Measurements from ENCODE around the gene SGSM2. TPM values are rescaled to one million over a fixed set of nuclear protein-coding genes. Genes with fewer than 3 reads are reported as not detected.

Gene SGSM2
- total RNA-seq, 5 donors from 2014 or later (not counting 1 experiment from before 2014, with no cell fraction given) = 124 to 172 (median 160) TPM

DNA sequence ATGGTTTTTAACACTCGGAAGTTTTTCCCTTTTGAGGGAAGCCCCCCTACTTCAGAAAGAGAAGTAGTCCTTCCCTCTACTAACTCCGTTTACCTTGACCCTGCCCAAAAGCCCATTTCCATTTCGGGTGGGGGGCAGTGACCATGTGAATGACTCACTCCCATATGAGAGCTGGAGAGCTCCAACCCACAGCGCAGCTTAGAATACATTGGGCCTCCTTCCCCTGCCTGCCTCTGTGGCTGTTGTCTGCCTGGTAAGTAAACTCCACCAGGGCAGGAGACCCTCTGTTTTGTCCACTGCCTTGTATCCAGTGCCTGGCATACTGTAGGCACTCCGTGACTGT lies 985 bp downstream of the SGSM2 start:
- no peaks in the 10 kb centered on the region for H3K27me3 Mint-ChIP-seq
- H3K9me3 Mint-ChIP-seq = no peaks in the 10 kb centered on the region
- no peaks in the 10 kb centered on the region for H3K27me3 ChIP-seq (replicated peaks in 1 of 2; ENCODE audit: control insufficient read depth in 2 of 2, extremely low read depth in 1 of 2, insufficient read depth in 2 of 2, low read length in 1 of 2)
- H3K36me3 ChIP-seq (ENCODE audit: control insufficient read depth in 2 of 2, extremely low read depth in 1 of 2, insufficient read depth in 1 of 2, low read length in 1 of 2) = peaks cover 4 to 20% of the 10 kb centered on the region in 2 donors
- ChIA-PET POLR2A (interaction anchor here in 1 of 2 donors (0.6 kb wide), 1 partner anchor 128 kb away, joined by 3 read pairs; no protein-coding TSS in a partner anchor), CTCF (interaction anchor here in 1 of 2 donors (0.9 kb wide), 1 partner anchor 14 kb away, joined by 3 read pairs; no protein-coding TSS in a partner anchor)
- DNase-seq (peak in 2 of 35 experiments; percentile 13 to 14), ATAC-seq (replicated peaks in 1 of 4) (no peak)
- H3K27ac ChIP-seq (ENCODE audit: low read length) = peak overlapping the region; percentile 33
- WGBS (ENCODE audit: insufficient coverage) = 40% methylated on average over 4 of the region's 5 CpGs
- peaks cover 12 to 33% of the 10 kb centered on the region in 2 experiments for H3K4me1 ChIP-seq (ENCODE audit: control insufficient read depth in 1 of 2, extremely low read depth in 1 of 2, insufficient read depth in 2 of 2, low read length in 2 of 2)
- H3K4me3 ChIP-seq (ENCODE audit: control insufficient read depth in 1 of 2, extremely low read depth in 1 of 2, low read length in 1 of 2) = peak overlapping the region; percentile 78 to 83
- H3K4me3 Mint-ChIP-seq = peak overlapping the region; percentile 79 to 100 (median 85)
- H3K4me1 Mint-ChIP-seq = peaks cover 40 to 52% (median 43%) of the 10 kb centered on the region in 3 donors
- peak overlapping the region; percentile 66 to 80 for H3K27ac Mint-ChIP-seq
- H3K9me3 ChIP-seq = no peaks in the 10 kb centered on the region
- peaks cover 15% of the 10 kb centered on the region for H3K36me3 Mint-ChIP-seq

DNA sequence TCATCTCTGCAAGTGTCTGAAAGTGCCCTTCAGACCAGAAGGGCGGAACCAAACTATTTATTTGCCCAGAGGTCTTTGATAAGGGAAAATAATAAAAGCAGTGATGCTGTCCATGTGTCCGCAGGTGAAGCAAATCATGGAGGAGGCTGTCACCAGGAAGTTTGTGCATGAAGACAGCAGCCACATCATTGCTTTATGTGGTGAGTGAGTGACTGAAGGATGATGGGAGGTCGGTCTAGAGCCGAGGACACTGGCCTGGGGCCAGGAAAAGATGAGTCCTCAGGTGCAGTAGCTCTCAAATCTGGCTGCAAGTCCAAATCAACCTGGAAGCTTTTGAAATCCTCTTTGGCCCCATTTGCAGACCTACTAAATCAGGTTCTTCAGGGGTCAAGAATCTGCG lies 6.1 kb downstream of the SGSM2 start:
- no peak overlapping the region for H3K27ac ChIP-seq (ENCODE audit: low read length)
- ChIA-PET CTCF (no interaction called here), POLR2A (interaction anchor here in 1 of 2 donors (0.5 kb wide), 1 partner anchor 14 kb away, joined by 7 read pairs; no protein-coding TSS in a partner anchor)
- no peaks in the 10 kb centered on the region for H3K27me3 ChIP-seq (replicated peaks in 1 of 2; ENCODE audit: control insufficient read depth in 2 of 2, extremely low read depth in 1 of 2, insufficient read depth in 2 of 2, low read length in 1 of 2)
- H3K9me3 Mint-ChIP-seq = no peaks in the 10 kb centered on the region
- H3K4me3 Mint-ChIP-seq = no peak overlapping the region
- H3K36me3 Mint-ChIP-seq = peaks cover 13% of the 10 kb centered on the region
- H3K4me1 Mint-ChIP-seq = peaks cover 24 to 32% (median 27%) of the 10 kb centered on the region in 3 donors
- DNase-seq (peak in 2 of 35 experiments; percentile 22 to 35), ATAC-seq (replicated peaks in 1 of 4) (peak; percentile 36 to 81 (median 50))
- peak overlapping the region; percentile 61 to 62 for H3K27ac Mint-ChIP-seq
- H3K4me1 ChIP-seq (ENCODE audit: control insufficient read depth in 1 of 2, extremely low read depth in 1 of 2, insufficient read depth in 2 of 2, low read length in 2 of 2) = peaks cover 0 to 7% of the 10 kb centered on the region in 2 experiments
- H3K4me3 ChIP-seq (ENCODE audit: control insufficient read depth in 1 of 2, extremely low read depth in 1 of 2, low read length in 1 of 2) = no peak overlapping the region
- 20% methylated on average over 3 of the region's 5 CpGs for WGBS (ENCODE audit: insufficient coverage)
- H3K36me3 ChIP-seq (ENCODE audit: control insufficient read depth in 2 of 2, extremely low read depth in 1 of 2, insufficient read depth in 1 of 2, low read length in 1 of 2) = peaks cover 10 to 12% of the 10 kb centered on the region in 2 donors
- H3K9me3 ChIP-seq = no peaks in the 10 kb centered on the region
- no peaks in the 10 kb centered on the region for H3K27me3 Mint-ChIP-seq

DNA sequence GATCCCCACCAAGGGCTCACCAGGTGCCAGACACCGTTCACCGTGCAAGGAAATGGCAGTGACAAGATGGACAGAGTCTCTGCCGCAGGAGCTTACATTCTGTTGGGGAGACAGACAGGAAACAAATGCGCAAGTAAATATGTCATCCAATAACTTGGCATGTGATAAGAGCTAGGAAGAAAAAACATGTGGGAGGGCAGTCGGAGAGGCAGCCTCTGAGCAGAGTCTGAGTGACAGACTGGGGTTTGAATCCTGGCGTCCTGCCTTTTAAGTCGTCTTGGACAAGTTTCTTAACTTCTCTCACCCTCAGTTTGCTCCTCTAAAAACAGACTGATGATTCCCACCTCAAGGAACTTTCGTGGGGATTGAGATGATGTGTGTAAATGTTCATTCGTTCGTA lies 7.2 kb downstream of the SGSM2 start:
- Histone ChIP-seq H3K4me1 (ENCODE audit: control insufficient read depth in 1 of 2, extremely low read depth in 1 of 2, insufficient read depth in 2 of 2, low read length in 2 of 2) (no peaks in the 10 kb centered on the region), H3K27me3 (replicated peaks in 1 of 2; ENCODE audit: control insufficient read depth in 2 of 2, extremely low read depth in 1 of 2, insufficient read depth in 2 of 2, low read length in 1 of 2) (no peaks in the 10 kb centered on the region), H3K9me3 (no peaks in the 10 kb centered on the region), H3K4me3 (ENCODE audit: control insufficient read depth in 1 of 2, extremely low read depth in 1 of 2, low read length in 1 of 2) (no peak overlapping the region), H3K27ac (ENCODE audit: low read length) (no peak overlapping the region), H3K36me3 (ENCODE audit: control insufficient read depth in 2 of 2, extremely low read depth in 1 of 2, insufficient read depth in 1 of 2, low read length in 1 of 2) (peaks cover 10 to 12% of the 10 kb centered on the region in 2 donors)
- H3K36me3 Mint-ChIP-seq = peaks cover 14% of the 10 kb centered on the region
- no peak for ATAC-seq (replicated peaks in 1 of 4)
- peaks cover 20 to 22% (median 22%) of the 10 kb centered on the region in 3 donors for H3K4me1 Mint-ChIP-seq
- no peaks in the 10 kb centered on the region for H3K27me3 Mint-ChIP-seq
- no peak for DNase-seq
- WGBS (ENCODE audit: insufficient coverage) = 90% methylated on average over 8 of the region's 10 CpGs
- no peak overlapping the region for H3K4me3 Mint-ChIP-seq
- ChIA-PET CTCF (no interaction called here), POLR2A (no interaction called here)
- H3K9me3 Mint-ChIP-seq = no peaks in the 10 kb centered on the region
- peak overlapping the region in 1 of 2 donors; percentile 34 for H3K27ac Mint-ChIP-seq

DNA sequence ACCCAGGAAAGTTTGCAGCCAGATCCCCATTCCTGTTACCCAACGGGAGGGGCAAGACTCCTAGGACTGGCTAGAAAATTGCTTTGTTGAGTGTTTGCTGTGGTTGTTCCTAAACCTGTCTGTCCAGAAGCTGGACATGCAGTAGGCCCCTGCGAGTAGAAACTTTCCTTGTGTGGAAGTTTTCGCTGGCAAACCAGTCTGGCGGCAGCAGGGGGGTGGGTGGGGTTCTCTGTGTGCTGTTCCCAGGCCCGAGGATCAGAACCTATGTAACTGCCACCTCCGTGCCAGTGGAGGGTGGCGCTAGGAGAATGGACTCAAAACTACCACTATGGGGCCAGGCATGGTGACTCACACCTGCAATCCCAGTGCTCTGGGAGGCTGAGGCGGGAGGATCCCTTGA lies 9.2 kb downstream of the SGSM2 start:
- ChIA-PET POLR2A (interaction anchor here in 1 of 2 donors (0.5 kb wide), 1 partner anchor 446 kb away, joined by 4 read pairs; no protein-coding TSS in a partner anchor), CTCF (interaction anchor here in 1 of 2 donors (0.6 kb wide), 1 partner anchor 9 kb away, joined by 5 read pairs; the partner anchor contains the start of gene SGSM2)
- DNase-seq (no peak), ATAC-seq (replicated peaks in 1 of 4) (no peak)
- Histone ChIP-seq H3K9me3 (no peaks in the 10 kb centered on the region), H3K36me3 (ENCODE audit: control insufficient read depth in 2 of 2, extremely low read depth in 1 of 2, insufficient read depth in 1 of 2, low read length in 1 of 2) (peaks cover 10 to 12% of the 10 kb centered on the region in 2 donors), H3K4me1 (ENCODE audit: control insufficient read depth in 1 of 2, extremely low read depth in 1 of 2, insufficient read depth in 2 of 2, low read length in 2 of 2) (no peaks in the 10 kb centered on the region), H3K4me3 (ENCODE audit: control insufficient read depth in 1 of 2, extremely low read depth in 1 of 2, low read length in 1 of 2) (no peak overlapping the region), H3K27me3 (replicated peaks in 1 of 2; ENCODE audit: control insufficient read depth in 2 of 2, extremely low read depth in 1 of 2, insufficient read depth in 2 of 2, low read length in 1 of 2) (no peaks in the 10 kb centered on the region), H3K27ac (ENCODE audit: low read length) (no peak overlapping the region)
- 96% methylated on average over 7 of the region's 8 CpGs for WGBS (ENCODE audit: insufficient coverage)
- Mint-ChIP-seq H3K27ac (no peak overlapping the region), H3K36me3 (peaks cover 14% of the 10 kb centered on the region), H3K27me3 (no peaks in the 10 kb centered on the region), H3K4me3 (no peak overlapping the region), H3K9me3 (no peaks in the 10 kb centered on the region), H3K4me1 (peaks cover 15 to 18% (median 16%) of the 10 kb centered on the region in 3 donors)

DNA sequence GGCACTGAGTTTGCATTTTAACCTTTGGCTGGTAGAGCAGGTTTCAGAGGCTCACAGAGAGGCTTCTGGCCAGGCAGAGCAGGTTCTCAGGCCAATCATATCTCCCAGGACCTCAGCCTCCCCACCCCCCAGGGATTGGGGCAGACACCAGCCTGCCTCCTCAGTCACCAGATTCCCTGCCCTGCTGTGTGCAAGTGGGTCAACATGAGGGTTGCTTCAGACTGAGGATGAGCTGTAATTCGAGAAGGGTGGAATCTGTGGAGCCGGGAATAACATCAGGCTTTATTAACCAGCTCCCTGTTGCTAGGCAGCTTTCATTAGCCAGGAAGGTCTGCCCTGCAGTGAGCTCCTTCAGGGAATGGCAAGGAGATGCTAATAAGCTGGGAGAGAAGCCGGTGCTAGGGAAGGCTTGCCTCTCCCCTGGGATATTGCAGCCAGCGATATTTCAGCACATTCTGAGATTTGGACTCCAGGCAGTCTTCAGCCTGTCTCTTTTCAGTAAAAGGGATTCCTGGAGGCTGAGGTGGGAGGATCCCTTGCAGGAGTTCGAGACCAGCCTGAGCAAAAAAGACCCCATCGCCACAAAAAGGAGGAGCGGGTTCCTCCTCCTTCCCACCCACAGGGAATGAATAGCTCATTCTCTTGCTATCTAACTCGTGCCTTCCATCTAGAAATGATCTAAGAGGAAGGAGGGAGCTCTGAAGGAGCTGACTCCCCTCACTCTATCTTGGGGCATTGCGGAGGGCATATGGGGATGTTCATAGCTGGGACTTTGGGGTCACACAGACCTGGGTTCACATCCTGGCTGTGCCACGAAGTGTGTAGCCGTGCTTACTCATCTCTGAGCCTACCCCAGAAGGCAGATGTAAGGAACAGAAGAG lies 10.7 kb downstream of the SGSM2 start:
- no peaks in the 10 kb centered on the region for H3K27me3 ChIP-seq (replicated peaks in 1 of 2; ENCODE audit: control insufficient read depth in 2 of 2, extremely low read depth in 1 of 2, insufficient read depth in 2 of 2, low read length in 1 of 2)
- H3K4me3 Mint-ChIP-seq = no peak overlapping the region
- H3K4me3 ChIP-seq (ENCODE audit: control insufficient read depth in 1 of 2, extremely low read depth in 1 of 2, low read length in 1 of 2) = no peak overlapping the region
- peaks cover 9 to 10% of the 10 kb centered on the region in 2 donors for H3K36me3 ChIP-seq (ENCODE audit: control insufficient read depth in 2 of 2, extremely low read depth in 1 of 2, insufficient read depth in 1 of 2, low read length in 1 of 2)
- ChIA-PET CTCF (interaction anchor here (0.5 to 1.4 kb wide), 3 partner anchors 12 to 107 kb away, joined by 3 to 6 read pairs (median 5); partner anchors contain the start of gene TSR1 (in 1 of the 2)), POLR2A (interaction anchor here in 1 of 2 donors (0.6 kb wide), 2 partner anchors 18 to 432 kb away, joined by 3 read pairs; no protein-coding TSS in a partner anchor)
- H3K36me3 Mint-ChIP-seq = peaks cover 10% of the 10 kb centered on the region
- H3K9me3 Mint-ChIP-seq = no peaks in the 10 kb centered on the region
- no peak overlapping the region for H3K27ac Mint-ChIP-seq
- DNase-seq = no peak
- WGBS (ENCODE audit: insufficient coverage) = 79% methylated on average over 4 of the region's 11 CpGs
- peaks cover 1 to 3% of the 10 kb centered on the region in 2 experiments for H3K4me1 ChIP-seq (ENCODE audit: control insufficient read depth in 1 of 2, extremely low read depth in 1 of 2, insufficient read depth in 2 of 2, low read length in 2 of 2)
- no peaks in the 10 kb centered on the region for H3K9me3 ChIP-seq
- no peak for ATAC-seq (replicated peaks in 1 of 4)
- H3K27me3 Mint-ChIP-seq = no peaks in the 10 kb centered on the region
- H3K4me1 Mint-ChIP-seq = peaks cover 10 to 11% (median 10%) of the 10 kb centered on the region in 3 donors
- no peak overlapping the region for H3K27ac ChIP-seq (ENCODE audit: low read length)

DNA sequence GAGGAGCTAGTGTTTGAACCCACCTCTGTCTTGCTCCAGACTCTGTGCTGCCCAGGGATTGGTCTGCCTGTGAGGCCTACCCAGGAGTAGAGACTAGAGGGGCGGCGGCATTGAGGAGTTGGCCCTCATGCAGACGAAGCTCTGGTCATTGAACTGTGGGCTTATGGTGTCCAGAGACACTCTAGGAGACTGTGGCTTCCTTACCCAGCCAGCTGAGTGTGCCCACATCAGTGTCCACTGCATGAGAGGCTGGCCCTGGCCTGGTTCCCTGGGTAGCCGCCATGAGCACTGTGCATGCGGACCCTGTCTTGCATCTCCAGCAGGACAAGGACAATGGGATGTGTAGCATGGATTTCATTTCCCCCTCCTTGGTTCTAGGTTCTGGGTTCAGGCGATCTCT lies 14.0 kb downstream of the SGSM2 start:
- POLR2A ChIA-PET = no interaction called here

More for the DNA sequence above, 14.0 kb downstream of the SGSM2 start:
- H3K4me3 Mint-ChIP-seq = no peak overlapping the region
- Histone ChIP-seq H3K27me3 (replicated peaks in 1 of 2; ENCODE audit: control insufficient read depth in 2 of 2, extremely low read depth in 1 of 2, insufficient read depth in 2 of 2, low read length in 1 of 2) (no peaks in the 10 kb centered on the region), H3K4me3 (ENCODE audit: control insufficient read depth in 1 of 2, extremely low read depth in 1 of 2, low read length in 1 of 2) (no peak overlapping the region), H3K36me3 (ENCODE audit: control insufficient read depth in 2 of 2, extremely low read depth in 1 of 2, insufficient read depth in 1 of 2, low read length in 1 of 2) (peaks cover 2 to 3% of the 10 kb centered on the region in 2 donors), H3K4me1 (ENCODE audit: control insufficient read depth in 1 of 2, extremely low read depth in 1 of 2, insufficient read depth in 2 of 2, low read length in 2 of 2) (peaks cover 5 to 19% of the 10 kb centered on the region in 2 experiments), H3K9me3 (no peaks in the 10 kb centered on the region), H3K27ac (ENCODE audit: low read length) (no peak overlapping the region)
- H3K36me3 Mint-ChIP-seq = peaks cover 3% of the 10 kb centered on the region
- no peak overlapping the region for H3K27ac Mint-ChIP-seq
- ATAC-seq (replicated peaks in 1 of 4) (no peak), DNase-seq (no peak)
- H3K9me3 Mint-ChIP-seq = no peaks in the 10 kb centered on the region
- H3K27me3 Mint-ChIP-seq = no peaks in the 10 kb centered on the region
- 93% methylated on average over 4 of the region's 6 CpGs for WGBS (ENCODE audit: insufficient coverage)
- CTCF ChIA-PET = interaction anchor here (0.6 to 0.7 kb wide), 3 partner anchors 19 to 471 kb away, joined by 3 to 7 read pairs (median 4); no protein-coding TSS in a partner anchor
- peaks cover 17 to 21% (median 20%) of the 10 kb centered on the region in 3 donors for H3K4me1 Mint-ChIP-seq
